ENCODE data around the gene CAPN3.

The CAPN3 gene

DNA sequence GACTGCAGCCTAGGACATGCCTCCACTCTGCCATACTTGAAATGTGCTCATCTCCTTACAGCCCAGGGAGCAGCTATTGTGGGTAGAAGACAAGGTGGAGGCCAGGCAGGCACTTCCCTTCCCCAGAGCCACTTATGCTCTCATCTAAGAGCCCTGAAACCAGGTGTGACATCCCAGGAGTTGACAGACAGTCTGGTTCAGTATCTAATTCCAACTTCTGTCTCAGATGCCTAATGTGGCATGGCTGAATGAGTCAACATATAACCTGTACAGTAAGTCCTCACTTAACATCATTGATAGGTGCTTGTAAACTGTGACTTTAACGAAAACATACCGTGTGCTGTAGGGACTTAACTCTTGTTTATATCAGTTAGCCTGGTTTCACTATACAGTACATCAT, 1.2 kb upstream of the CAPN3 start:
- no peak for FAIRE-seq

DNA sequence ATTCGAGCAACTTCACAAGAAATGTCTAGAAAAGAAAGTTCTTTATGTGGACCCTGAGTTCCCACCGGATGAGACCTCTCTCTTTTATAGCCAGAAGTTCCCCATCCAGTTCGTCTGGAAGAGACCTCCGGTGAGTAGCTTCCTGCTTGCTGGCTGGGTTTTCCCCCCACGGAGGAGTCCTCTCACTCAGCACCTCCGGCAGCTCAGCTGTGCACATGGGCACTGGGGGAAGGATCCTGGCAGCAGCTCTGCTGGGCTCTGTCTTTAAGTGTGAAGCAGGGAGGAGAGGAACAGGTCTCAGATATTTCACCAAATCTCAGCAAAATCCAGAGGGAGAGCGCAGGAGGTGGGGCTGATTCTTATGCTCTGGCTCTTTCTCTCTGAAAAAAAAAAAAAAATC, 684 bp downstream of the CAPN3 start:
- FAIRE-seq = no peak

DNA sequence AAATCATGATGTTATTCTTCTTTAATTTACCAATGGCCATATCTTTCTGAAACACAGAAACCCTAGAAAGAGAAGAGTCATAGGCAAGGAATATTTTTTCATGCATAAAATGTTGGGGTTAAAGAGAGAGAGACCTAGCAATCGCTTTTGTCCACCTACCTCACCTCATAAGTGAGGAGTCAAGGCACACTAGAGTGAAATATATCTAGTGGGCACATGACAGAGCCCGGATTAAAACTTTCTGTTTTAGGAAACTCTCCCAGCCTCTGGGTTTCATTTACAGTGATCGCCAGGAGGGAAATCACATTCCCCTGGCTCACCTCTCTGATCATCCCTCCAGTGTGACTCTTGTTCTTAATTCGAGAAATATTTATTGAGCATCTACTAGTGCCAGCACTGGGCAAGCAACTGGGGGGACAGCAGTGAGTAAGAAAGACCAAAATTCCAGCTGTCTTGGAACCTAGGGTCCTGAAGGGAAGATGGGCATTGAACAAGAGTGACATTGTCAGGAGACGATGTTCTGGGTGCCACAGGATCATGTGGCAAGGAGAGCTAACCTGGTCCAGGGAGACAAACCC, 1.3 kb downstream of the CAPN3 start:
- no peak for FAIRE-seq

DNA sequence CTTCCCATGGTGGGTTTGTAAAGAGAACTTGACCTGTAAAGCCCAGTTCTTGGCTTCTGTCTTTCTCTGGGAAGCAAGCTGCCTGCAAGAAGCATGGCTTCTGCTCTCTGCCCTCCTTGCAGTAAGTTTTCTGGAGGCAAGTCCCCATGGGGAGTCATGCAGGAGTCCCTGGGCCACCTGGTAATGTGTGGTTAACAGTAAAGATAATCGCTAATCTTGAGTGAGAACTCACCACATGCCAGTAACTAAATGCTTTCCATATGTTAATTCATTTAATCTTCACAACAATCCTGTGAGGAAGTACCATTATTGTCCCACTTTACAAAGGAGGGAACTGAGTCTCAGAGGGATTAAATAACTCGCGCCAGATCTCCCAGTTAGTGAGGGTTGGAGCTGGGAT, 4.2 kb downstream of the CAPN3 start:
- no peak for FAIRE-seq

DNA sequence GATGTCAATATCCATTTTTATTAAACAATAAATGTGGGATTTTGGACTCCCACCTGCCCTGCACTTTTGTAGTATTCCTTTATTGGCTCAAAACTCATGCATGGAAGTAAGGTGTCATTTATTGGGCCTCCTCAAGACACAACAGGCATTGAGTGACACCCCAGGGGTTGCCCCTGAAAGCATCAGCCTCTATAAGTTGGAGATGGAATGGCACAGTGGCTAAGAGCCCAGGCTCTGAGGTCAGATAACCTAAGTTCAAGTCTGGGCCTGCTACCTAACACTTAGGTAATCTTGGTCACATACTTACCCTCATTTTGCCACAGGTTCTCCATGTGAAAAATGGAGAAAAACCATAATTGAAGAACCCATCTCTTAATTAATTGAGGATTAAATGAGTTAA, 4.6 kb downstream of the CAPN3 start:
- no peak for FAIRE-seq

DNA sequence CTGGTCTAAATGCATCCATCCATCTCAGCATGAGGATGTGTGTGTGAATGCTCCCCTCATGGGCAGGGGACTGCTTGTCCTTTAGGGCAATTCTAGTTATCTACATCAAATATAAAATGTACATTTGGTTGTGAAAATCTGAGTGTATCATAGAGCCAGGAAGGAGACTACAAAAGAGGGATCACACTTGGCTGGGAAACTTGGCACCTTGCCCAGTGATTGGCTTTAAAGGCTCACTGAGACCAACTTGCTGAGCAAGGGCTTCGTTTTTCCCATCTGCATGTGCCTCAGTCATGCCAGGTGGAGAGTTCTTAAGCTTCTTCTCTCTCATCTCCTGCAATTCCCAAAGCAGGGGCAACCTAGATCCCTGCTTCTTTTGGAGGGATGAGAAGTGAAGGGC, 5.2 kb downstream of the CAPN3 start:
- no peak for FAIRE-seq

DNA sequence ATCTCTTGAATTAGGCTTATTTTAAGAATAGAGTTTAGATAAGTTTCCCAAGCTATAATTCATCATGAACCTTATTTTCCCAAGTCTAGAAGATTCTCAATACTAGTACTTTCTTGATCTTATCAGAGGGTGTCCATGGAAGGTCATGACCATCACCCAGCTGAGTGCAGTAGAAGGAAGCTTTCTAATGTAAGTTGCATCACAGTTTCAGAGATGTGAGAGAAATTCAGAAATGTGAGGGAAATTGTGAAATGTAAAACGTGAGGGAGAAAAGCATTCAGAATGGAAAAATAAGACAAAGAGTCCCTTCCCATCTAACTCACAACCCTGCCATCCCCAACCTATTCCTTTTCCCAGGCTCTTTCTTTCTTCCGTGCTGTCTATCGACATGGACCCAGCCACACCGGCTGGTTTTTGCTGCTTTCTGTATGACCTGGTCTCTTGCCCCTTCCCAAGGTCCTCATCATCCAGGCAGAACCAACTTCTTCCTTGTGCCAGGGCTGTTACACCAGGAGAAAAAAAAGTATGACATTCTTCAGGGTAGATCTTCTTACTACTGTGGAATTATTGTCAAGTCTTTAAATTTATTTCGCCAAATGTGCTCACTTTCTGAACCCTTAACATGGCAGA, 6.7 kb downstream of the CAPN3 start:
- no peak for FAIRE-seq

DNA sequence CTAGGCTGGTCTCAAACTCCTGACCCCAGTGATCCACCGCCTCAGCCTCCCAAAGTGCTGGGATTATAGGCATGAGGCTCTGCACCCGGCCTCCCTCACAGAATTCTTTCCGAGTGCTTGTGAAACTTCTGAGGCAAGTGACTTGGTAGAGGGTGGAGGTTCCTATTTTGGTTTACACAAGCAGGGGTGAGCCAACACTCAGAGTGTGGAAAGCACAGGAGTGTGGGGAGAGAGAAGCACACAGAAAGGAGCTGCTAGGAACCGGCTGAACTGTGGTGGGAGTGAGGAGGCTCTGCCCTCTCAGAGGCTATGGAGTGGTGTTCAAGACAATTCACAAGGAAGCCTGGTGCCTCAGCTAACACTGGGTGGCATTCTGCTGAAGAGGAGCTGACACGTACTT, 7.7 kb downstream of the CAPN3 start:
- FAIRE-seq = no peak

DNA sequence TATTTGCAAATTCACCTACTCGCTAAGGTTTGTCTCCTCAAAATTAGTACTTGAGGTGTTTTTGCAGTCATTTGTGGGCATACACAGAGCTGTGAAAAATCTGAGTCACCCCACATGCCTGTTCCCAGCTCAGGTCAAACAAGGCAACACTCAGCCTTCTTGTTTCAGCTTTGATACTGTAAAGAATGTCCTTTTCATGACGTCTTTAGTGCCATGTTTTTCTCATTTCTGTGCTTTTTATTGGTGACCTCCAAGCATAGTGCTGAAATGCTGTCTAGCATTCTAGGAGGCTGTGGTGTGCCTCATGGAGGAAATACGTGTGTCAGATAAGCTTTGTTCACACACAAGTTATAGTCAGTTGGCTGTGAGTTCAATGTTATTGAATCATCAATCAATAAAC, 8.8 kb downstream of the CAPN3 start:
- no peak for FAIRE-seq

DNA sequence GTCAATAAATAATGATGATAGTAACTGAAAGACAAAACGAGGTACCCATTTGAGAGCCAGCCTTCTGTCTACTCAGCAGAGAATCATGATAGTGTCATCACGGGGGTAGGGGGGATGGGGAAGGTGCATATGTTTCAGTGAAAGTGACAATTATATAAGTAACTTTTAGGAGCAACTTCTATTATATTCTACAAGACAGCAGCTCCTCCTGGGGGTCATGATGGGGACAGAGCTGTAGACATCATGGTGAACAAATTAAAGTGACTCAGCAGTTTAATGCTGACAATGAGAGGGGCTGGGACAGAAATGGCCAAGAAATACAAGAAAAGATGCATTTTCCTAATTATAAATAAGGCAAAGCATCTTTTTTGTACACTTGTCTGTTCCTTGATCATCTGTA, 11.8 kb downstream of the CAPN3 start:
- no peak for FAIRE-seq

DNA sequence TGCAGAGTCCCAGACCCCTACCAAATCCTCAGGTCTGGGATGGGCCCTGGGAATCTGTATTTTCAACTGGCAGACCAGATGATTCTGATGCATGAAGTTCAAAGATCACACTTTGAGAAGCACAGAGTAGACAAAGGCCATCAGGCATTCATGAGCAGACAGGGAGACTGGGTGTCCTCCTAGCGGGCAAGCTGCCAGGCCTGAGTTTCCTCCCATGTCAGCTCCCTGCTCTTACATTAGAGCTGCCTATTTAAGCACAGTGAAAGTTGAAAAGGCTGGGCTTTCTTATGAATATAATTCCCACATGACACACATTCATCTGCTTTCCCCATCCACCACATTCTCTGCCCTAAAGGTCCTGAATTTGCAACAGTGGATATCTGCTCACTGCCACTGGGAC, 14.0 kb downstream of the CAPN3 start:
- no peak for FAIRE-seq

DNA sequence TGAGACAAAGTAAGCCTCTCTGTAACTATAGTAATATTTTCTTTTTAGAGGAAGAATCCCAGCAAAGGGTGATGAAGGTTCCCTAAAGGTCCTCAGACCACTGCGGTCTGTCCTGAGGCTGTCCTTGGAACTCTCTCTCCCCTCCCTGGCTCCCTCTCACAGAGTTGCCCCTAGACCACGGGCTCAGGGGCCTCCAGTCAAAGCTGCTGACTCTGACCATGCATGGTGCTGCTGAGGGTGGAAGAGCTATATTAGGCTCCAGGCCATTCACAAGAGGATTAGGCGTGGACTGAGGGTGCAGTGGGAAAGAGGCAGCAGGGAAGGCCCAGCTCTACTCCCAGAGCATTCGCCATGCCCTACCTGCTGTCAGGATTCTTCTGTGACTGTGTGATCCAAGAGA, 14.6 kb downstream of the CAPN3 start:
- no peak for FAIRE-seq

DNA sequence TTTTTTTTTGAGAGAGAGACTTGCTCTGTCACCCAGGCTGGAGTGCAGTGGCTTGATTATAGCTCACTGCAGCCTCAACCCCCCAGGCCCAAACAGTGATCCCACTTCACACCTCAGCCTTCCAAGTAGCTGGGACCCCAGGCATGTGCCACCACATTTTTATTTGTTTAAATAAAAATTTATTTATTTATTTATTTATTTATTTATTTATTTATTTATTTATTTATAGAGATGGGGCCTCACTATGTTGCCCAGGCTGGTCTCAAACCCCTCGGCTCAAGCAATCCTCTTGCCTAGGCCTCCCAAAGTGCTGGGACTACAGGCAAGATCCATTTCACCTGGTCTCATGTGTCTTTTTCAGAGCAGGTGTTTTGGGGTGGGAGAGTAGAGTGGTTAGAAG, 15.5 kb downstream of the CAPN3 start:
- FAIRE-seq = no peak

DNA sequence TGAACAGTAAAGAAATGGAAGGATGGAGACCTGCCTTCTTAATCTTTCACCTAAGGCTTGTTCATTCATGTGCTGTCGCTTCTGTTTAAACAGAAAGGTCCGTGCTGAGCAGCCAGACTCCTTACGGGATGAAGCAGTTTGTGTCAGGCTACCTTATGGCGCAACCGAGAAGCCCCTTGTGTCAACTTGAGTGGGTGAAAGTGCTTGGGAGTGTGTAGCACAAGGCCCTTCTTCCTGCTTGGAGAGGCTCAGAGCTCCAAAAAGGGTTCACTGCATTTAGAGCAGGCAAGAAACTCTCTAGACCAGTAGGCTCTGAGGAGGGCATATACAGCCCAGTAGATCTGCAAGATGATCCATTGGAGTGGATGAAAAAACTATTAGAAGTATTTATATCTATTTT, 16.0 kb downstream of the CAPN3 start:
- no peak for FAIRE-seq

DNA sequence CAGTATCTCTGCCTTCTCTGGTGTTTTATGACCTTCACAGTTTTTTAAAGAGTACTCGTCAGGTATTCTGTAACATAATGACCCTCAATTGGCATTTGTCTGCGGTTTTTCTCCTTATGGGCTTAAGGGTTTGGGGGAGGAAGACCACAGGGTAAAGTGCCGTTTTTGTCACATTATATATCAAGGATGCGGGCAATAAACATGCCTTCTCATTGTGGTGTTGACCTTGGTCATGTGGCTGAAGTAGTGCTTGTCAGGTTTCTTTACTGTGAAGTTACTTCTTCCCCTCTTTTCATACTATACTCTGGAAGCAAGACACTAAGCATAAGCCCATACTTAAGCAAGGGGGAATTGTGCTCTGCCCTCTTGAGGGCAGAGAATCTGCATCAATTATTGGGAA, 16.6 kb downstream of the CAPN3 start:
- FAIRE-seq = no peak

DNA sequence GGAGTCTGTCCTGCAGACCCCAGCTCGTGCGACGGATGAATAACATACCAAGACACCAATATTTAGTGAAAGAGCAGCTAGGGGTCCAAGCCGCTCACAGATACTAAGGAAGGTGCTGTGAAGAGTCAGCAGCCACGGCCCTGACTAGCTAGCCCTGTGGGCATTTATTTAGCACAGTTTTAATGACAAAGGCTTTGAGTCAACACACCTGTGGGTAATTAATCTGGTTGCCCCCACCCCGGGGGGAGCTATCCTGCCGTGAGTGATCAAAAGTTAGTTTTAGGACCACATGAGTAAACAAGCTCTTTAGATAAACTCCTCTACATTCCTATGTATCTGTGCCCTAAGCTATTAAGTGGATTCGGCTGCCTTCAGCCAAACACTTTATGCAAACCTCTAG, 18.7 kb downstream of the CAPN3 start:
- FAIRE-seq = no peak

DNA sequence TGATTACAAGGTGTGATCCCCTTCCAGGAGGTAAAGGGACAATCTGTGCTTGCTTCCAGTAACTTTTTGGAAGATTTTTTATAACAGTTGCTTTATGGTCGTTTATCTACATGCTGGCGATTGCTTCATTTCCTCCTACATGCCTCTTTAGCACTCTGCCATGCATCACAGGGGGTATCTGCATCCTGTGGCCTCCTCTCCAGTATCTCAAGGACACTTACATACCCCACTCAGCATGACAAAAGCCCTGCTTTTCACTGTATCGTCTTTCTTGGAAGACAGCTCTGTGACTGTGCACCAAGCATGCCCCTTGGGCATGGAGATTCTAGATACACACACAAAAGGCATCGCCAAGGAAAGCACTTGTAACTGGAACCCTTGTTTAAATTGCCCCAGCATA, 25.3 kb downstream of the CAPN3 start:
- no peak for FAIRE-seq

DNA sequence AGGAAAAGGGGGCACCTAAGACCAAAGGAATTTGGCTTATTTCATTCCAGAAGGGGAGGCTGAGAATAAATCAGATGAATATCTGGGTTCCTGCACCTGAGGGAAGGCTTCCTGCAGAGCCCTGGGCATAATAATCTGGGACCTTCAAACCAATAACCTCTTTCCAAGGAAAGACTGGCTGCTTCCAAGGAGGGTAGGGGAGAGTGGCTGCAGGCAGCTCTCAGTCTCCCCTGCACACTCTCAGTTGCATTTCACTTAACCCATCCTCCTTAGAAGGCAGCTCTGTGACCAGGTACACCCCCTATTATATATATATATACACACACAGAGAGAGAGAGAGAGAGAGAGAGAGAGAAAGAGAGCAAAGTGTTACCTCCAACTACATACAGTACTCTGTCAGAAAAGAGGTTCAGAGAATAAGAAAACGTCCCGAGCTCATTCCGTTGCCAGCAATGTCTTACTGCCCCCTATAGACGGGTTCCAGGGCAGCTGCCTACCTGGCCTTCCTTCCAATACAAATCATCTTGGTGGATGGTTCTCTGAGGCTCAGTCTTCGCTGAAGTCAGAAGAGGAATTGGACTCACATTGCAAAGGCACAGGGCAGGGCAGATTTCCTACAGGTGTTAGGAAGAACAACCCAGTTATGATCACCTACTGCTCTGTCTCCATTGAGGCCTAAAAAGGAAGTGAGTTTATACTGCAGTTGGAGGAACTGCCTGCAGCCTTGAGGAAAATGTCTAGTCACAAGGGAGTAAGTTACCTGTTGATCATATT, 26.1 kb downstream of the CAPN3 start:
- no peak for FAIRE-seq

DNA sequence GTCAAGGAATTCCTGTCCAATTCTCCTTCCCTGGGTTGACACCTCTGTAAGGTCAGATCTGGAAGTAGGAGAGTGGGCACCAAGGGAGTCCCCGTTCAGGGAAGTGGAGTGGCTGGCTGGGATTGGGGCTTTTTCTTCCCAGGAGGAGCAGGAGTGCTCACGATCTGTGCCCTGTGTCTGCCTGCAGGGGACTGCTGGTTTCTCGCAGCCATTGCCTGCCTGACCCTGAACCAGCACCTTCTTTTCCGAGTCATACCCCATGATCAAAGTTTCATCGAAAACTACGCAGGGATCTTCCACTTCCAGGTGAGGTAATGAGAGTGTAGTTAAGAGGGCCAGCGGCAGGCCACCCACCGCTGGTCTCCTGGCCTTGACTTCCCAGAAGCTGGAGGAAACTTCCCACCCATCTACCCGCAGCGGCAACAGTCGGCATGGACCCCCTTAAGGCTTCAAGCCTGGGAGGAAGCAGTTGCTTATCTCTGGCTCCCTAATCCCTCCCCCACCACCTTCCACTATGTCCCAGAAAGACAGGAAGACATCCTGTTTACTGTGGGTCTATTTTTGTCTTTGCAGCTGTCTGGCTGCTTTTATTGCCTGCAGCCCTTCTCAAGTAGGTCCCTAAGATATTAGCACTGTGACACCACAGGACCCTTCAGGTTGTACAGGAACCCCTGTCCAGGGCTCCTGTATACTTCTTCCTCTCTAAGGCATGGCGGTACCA, 26.8 kb downstream of the CAPN3 start:
- no peak for FAIRE-seq

DNA sequence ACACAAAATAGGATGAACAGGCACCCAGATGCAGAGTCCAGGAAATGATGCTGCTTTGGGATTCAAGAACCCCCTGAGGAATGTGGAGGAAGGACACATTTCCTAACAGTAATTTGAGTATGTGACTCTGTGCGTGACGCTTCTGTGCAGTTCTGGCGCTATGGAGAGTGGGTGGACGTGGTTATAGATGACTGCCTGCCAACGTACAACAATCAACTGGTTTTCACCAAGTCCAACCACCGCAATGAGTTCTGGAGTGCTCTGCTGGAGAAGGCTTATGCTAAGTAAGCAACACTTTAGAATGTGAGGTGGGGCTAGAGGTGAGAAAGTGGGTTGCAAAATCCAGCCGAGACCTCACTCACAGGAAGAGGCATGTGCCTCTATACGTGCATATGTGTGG, 28.3 kb downstream of the CAPN3 start:
- FAIRE-seq = no peak

DNA sequence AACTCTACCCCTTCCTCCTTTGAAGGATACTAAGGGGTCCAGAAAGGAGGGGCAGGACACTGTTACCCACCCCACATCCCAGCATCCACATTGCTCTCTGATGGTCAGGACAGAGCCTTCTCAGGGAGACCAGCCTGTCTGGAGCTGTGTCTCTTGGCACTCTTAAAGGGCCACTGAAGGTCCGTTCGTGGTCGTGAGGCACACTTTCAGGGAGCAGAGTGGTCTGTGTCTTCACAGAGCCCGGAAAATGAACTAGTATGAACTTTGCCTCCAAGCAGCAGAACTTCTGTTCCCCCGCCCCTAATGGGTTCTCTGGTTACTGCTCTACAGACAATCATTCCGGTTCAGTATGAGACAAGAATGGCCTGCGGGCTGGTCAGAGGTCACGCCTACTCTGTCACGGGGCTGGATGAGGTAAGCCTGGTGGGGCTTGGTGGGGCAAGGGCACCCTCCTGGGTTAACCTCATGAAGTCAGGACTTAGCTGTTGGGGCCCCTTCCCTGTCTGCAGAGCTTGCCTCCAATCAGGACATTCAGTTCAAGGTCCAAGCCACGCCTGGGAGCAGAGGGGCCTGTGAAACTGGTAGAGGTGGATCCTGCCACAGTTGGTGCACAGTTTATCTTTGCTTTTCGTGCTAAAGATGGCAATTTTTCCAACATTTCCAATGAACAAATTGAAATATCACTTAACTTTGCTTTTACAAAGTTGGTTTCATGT, 33.2 kb downstream of the CAPN3 start:
- no peak for FAIRE-seq

DNA sequence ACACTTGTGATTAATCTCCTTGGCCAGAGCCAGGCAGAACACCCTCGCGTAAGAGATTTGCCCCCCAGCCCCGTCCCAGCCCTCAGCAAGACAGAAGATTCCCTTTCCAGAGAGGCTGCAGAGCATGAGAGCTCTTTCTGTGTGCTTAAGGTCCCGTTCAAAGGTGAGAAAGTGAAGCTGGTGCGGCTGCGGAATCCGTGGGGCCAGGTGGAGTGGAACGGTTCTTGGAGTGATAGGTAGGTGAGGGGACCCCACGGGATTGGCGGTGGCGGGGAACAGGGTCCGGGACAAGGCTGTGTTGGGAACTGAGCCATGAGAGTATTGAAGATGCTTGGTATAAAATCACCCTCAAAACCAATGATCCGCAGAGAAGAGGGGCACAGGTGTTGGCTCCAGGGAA, 34.8 kb downstream of the CAPN3 start:
- no peak for FAIRE-seq

DNA sequence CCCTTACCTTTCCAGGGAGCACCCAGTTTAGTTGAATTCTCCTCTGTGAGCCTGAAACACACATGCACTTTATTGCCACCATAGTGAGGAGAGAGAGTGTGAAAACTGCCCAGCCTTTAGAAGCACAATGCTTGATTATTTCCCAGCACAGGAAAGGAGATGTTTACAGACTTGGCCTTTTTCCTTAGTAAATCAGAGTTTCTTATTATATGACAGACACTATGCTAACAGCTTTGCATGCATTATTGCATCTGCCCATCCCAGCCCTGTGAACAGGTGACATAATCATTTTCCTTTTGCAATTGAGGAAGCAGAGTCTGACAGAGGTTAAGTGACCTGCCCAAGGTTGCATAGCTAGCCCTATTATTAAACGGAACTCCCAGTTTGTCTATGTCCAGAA, 36.5 kb downstream of the CAPN3 start:
- no peak for FAIRE-seq

Data from colon (tissue), 2 donors.